HCT116 (cell line): ENCODE results near the gene LYAR. TPM values are rescaled to one million over a fixed set of nuclear protein-coding genes. Genes with fewer than 3 reads are reported as not detected.

Experiments used
- ATAC-seq: fragments of 200-7000 bp; cut with Tn5 transposase; 2 replicates; pipeline ENCODE4 v1.9.1; 2020; ENCODE audit warnings: mild to moderate bottlenecking, moderate library complexity
- BruUV-seq: library from RNA; stranded (reverse); fragments of 400-500 nt; replicated peaks from 2 replicates; lab custom pipeline; 2021; lab: Mats Ljungman, UMichigan
- CTCF ChIA-PET: fragments of 300-600 bp; sonication (Branson Sonifier 250); formaldehyde crosslinking; loops from one replicate; lab custom pipeline; 2021; ENCODE audit warnings: antibody characterized with exemption; lab: Charles Lee
- POLR2A ChIA-PET: fragments of 300-600, 350-600 bp; sonication (Branson Sonifier 250); formaldehyde crosslinking; loops from one replicate; lab custom pipeline; 2021; ENCODE audit warnings: antibody characterized with exemption; lab: Charles Lee
- RAD21 ChIA-PET, 2 experiments: fragments of 300-600 bp; sonication (Branson Sonifier 250); formaldehyde crosslinking; loops; one replicate each; lab custom pipeline; 2023; ENCODE audit warnings: low total read pairs in 2 of 2; ENCODE audit not compliant: uncharacterized antibody in 2 of 2, unreplicated experiment in 2 of 2, low non-redundant PET in 1 of 2; lab: Charles Lee
- DNase-seq: peaks from one replicate; pipeline ENCODE4 v3.0.0-alpha.2; 2010; ENCODE audit warnings: low read depth, low spot score
- H2AFZ ChIP-seq: fragments of 200-600 bp; shearing (Covaris generic), sonication (generic); 2 replicates; pipeline ENCODE4 v1.6.1; 2017; ENCODE audit warnings: low read depth, mixed run types, mixed read lengths, antibody characterized with exemption, low read length; ENCODE audit not compliant: poor library complexity, severe bottlenecking
- H3K27ac ChIP-seq: 2 replicates; pipeline ENCODE4 v1.5.1; 2012; ENCODE audit warnings: low read depth, low read length
- H3K27me3 ChIP-seq: fragments of 200-600 bp; sonication (generic); 2 replicates; pipeline ENCODE4 v1.6.1; 2016; ENCODE audit warnings: mixed run types, low read length, mixed read lengths; ENCODE audit not compliant: insufficient read depth
- H3K36me3 ChIP-seq, 2 experiments: fragments of 200-500 bp in 1 of 2; fragments of 200-600 bp in 1 of 2; sonication (Bioruptor generic) in 1 of 2; sonication (generic) in 1 of 2; 2 replicates each; pipeline versions ENCODE4 v1.5.1 to v1.6.1; 2014 to 2016; ENCODE audit warnings: low read length in 2 of 2, inconsistent platforms in 1 of 2, mixed read lengths in 1 of 2, mixed run types in 1 of 2; ENCODE audit not compliant: insufficient read depth in 2 of 2, control insufficient read depth in 1 of 2
- H3K4me1 ChIP-seq, 2 experiments: fragments of 200-600 bp in 1 of 2; sonication (generic) in 1 of 2; 2 replicates each; pipeline versions ENCODE4 v1.5.1 to v1.6.1; 2012 to 2017; ENCODE audit warnings: low read length in 2 of 2, inconsistent platforms in 1 of 2, mild to moderate bottlenecking in 1 of 2, mixed read lengths in 1 of 2, mixed run types in 1 of 2, moderate library complexity in 1 of 2; ENCODE audit not compliant: insufficient read depth in 2 of 2, control insufficient read depth in 1 of 2
- H3K4me2 ChIP-seq: fragments of 200-600 bp; sonication (generic); 2 replicates; pipeline ENCODE4 v1.6.1; 2017; ENCODE audit warnings: mixed run types, low read length, mixed read lengths
- H3K4me3 ChIP-seq, 2 experiments: fragments of 200-600 bp in 1 of 2; sonication (generic) in 1 of 2; replicated peaks in 1 of 2; 2 replicates each; pipeline ENCODE4 v1.5.1; 2011 to 2016; ENCODE audit warnings: low read length in 2 of 2, control low read depth in 1 of 2, low read depth in 1 of 2, mild to moderate bottlenecking in 1 of 2, mixed read lengths in 1 of 2, mixed run types in 1 of 2
- H3K79me2 ChIP-seq: fragments of 200-600 bp; sonication (generic); 2 replicates; pipeline ENCODE4 v1.6.1; 2017; ENCODE audit warnings: mild to moderate bottlenecking, mixed run types, low read length, moderate library complexity, mixed read lengths; ENCODE audit not compliant: insufficient read depth
- H3K9ac ChIP-seq: fragments of 200-600 bp; sonication (generic); 2 replicates; pipeline ENCODE4 v1.6.1; 2016; ENCODE audit warnings: low read length, mixed read lengths
- H3K9me2 ChIP-seq: fragments of 200-600 bp; sonication (generic), shearing (Covaris generic); 2 replicates; pipeline ENCODE4 v1.6.1; 2017; ENCODE audit warnings: mixed run types, mild to moderate bottlenecking, moderate library complexity; ENCODE audit not compliant: insufficient read depth
- H3K9me3 ChIP-seq, 2 experiments: fragments of 200-500 bp in 1 of 2; fragments of 200-600 bp in 1 of 2; sonication (Bioruptor generic) in 1 of 2; sonication (generic) in 1 of 2; 2 replicates each; pipeline ENCODE4 v1.6.1; 2014 to 2017; ENCODE audit warnings: low read length in 2 of 2, mixed read lengths in 2 of 2, inconsistent platforms in 1 of 2, low read depth in 1 of 2, mild to moderate bottlenecking in 1 of 2, mixed run types in 1 of 2, moderate library complexity in 1 of 2; ENCODE audit not compliant: control insufficient read depth in 1 of 2, insufficient read depth in 1 of 2
- H4K20me1 ChIP-seq: fragments of 200-600 bp; sonication (generic), shearing (Covaris generic); 2 replicates; pipeline ENCODE4 v1.6.1; 2017; ENCODE audit warnings: mixed run types, mild to moderate bottlenecking, moderate library complexity; ENCODE audit not compliant: insufficient read depth
- ATF3 ChIP-seq: IDR thresholded peaks from 2 replicates; pipeline ENCODE4 v1.6.1; 2012
- CBX3 ChIP-seq: IDR thresholded peaks from 2 replicates; pipeline ENCODE4 v1.6.1; 2012; ENCODE audit warnings: low read depth
- CTCF ChIP-seq, 3 experiments: fragments of 200-600 bp in 1 of 3; sonication (generic) in 1 of 3; IDR thresholded peaks in 2 of 3; conservative IDR thresholded peaks in 1 of 3; 2 replicates each; pipeline ENCODE4 v1.5.1; 2012 to 2017; ENCODE audit warnings: low read depth in 2 of 3, low read length in 2 of 3, antibody characterized with exemption in 1 of 3, borderline replicate concordance in 1 of 3, control low read depth in 1 of 3, mild to moderate bottlenecking in 1 of 3, mixed read lengths in 1 of 3, mixed run types in 1 of 3, moderate library complexity in 1 of 3; ENCODE audit not compliant: insufficient read depth in 1 of 3
- EGR1 ChIP-seq: IDR thresholded peaks from 2 replicates; pipeline ENCODE4 v1.6.1; 2012; ENCODE audit warnings: low read depth
- EZH2 ChIP-seq: fragments of 200-600 bp; sonication (generic); IDR thresholded peaks from 2 replicates; pipeline ENCODE4 v1.6.1; 2017; ENCODE audit warnings: antibody characterized with exemption, mixed run types
- FOSL1 ChIP-seq: IDR thresholded peaks from 2 replicates; pipeline ENCODE4 v1.6.1; 2012; ENCODE audit warnings: low read depth
- JUND ChIP-seq: IDR thresholded peaks from 2 replicates; pipeline ENCODE4 v1.6.1; 2012
- POLR2A ChIP-seq: IDR thresholded peaks from 2 replicates; pipeline ENCODE4 v1.7.0; 2011; ENCODE audit warnings: borderline replicate concordance; ENCODE audit not compliant: insufficient read depth, insufficient read length; ENCODE audit errors: extremely low read depth
- POLR2AphosphoS5 ChIP-seq: IDR thresholded peaks from 2 replicates; pipeline ENCODE4 v1.6.1; 2011; ENCODE audit warnings: mild to moderate bottlenecking, low read depth, low read length, moderate library complexity
- RAD21 ChIP-seq: IDR thresholded peaks from 2 replicates; pipeline ENCODE4 v1.6.1; 2012; ENCODE audit warnings: low read depth, mild to moderate bottlenecking
- SP1 ChIP-seq: IDR thresholded peaks from 2 replicates; pipeline ENCODE4 v1.6.1; 2012; ENCODE audit warnings: low read depth
- TCF7L2 ChIP-seq: IDR thresholded peaks from 2 replicates; pipeline ENCODE4 v1.7.0; 2011; ENCODE audit warnings: borderline replicate concordance, inconsistent platforms; ENCODE audit not compliant: insufficient read depth, insufficient read length; ENCODE audit errors: extremely low read depth
- YY1 ChIP-seq: IDR thresholded peaks from 2 replicates; pipeline ENCODE4 v1.6.1; 2011; ENCODE audit warnings: low read length, low read depth, moderate library complexity, mild to moderate bottlenecking; ENCODE audit not compliant: insufficient replicate concordance; ENCODE audit errors: extremely low read depth
- intact Hi-C: fragments of 100-400 bp; cut with micrococcal nuclease; formaldehyde crosslinking; loops from 2 replicates; pipeline ENCODE4 v1.10.0; 2022
- total RNA-seq: library from RNA; stranded (reverse); gene quantifications from one replicate; pipeline ENCODE4 v1.2.1, GENCODE V29; 2021; ENCODE audit not compliant: unreplicated experiment
- TF ChIP-seq, protein P1 (sequence below): IDR thresholded peaks from 2 replicates; pipeline ENCODE4 v1.6.1; 2012

LYAR gene
- total RNA-seq, 1 experiment from 2014 or later = 53.0 TPM

DNA sequence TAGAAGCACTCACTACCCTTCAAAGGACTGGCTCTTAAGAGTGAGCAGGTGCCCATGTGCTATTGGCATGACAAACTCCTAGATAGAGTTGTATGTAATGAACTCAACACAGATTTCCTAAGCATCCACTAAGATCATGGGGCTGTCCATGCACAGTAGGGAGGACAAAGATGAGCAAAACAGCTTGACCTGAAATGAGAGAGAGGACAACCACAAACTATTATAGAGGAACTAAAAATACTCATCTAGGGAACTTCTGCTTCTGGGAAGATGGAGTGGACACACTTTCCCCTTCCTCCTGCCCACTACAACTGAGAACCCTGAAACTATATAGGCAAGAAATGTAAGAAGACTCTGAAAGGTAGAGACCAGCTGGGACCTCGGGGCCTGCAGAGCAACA is 21.2 kb downstream of the LYAR start:
- Histone ChIP-seq H3K36me3 (peaks cover 38 to 45% of the 10 kb centered on the region in 2 experiments), H3K9me2 (no peaks in the 10 kb centered on the region), H3K79me2 (no peaks in the 10 kb centered on the region), H2AFZ (no peak overlapping the region), H3K4me1 (no peaks in the 10 kb centered on the region), H3K4me2 (no peak overlapping the region), H3K27me3 (no peaks in the 10 kb centered on the region), H3K4me3 (no peak overlapping the region), H4K20me1 (no peaks in the 10 kb centered on the region), H3K9ac (no peak overlapping the region), H3K9me3 (no peaks in the 10 kb centered on the region), H3K27ac (no peak overlapping the region)
- no peak for TF ChIP-seq FOSL1
- TF ChIP-seq CBX3 = no peak
- ChIA-PET RAD21 (no interaction called here), CTCF (no interaction called here), POLR2A (interaction anchor here (1.3 kb wide), 1 partner anchor 17 kb away, joined by 3 read pairs; no protein-coding TSS in a partner anchor)
- intact Hi-C loops = no loop called here
- no peak for DNase-seq
- no peak for ATAC-seq
- BruUV-seq = no TSS peak

- Histone ChIP-seq H2AFZ (no peak overlapping the region), H3K79me2 (no peaks in the 10 kb centered on the region), H3K36me3 (peaks cover 30 to 37% of the 10 kb centered on the region in 2 experiments), H3K9ac (no peak overlapping the region), H4K20me1 (no peaks in the 10 kb centered on the region), H3K4me1 (no peaks in the 10 kb centered on the region), H3K9me2 (no peaks in the 10 kb centered on the region), H3K27ac (no peak overlapping the region), H3K9me3 (no peaks in the 10 kb centered on the region), H3K4me2 (no peak overlapping the region), H3K4me3 (no peak overlapping the region), H3K27me3 (no peaks in the 10 kb centered on the region)
- no peak for ATAC-seq
- intact Hi-C loops = no loop called here
- no peak for DNase-seq
- TF ChIP-seq POLR2A (no peak), RAD21 (no peak), TCF7L2 (no peak), JUND (no peak), CTCF (IDR thresholded peaks at IDR 0.05 in 2 of 3, conservative IDR thresholded peaks at IDR 0.05 in 1 of 3; ENCODE audit: borderline replicate concordance in 1 of 3, insufficient read depth in 1 of 3, low read depth in 2 of 3, low read length in 2 of 3) (no peak), EGR1 (no peak), SP1 (no peak), POLR2AphosphoS5 (no peak), YY1 (no peak), ATF3 (no peak), EZH2 (no peak)
- TF ChIP-seq, protein P1, sequence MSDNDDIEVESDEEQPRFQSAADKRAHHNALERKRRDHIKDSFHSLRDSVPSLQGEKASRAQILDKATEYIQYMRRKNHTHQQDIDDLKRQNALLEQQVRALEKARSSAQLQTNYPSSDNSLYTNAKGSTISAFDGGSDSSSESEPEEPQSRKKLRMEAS = no peak
- RAD21 ChIA-PET = no interaction called here
- CTCF ChIA-PET = interaction anchor here (0.7 kb wide), 1 partner anchor 85 kb away, joined by 3 read pairs; no protein-coding TSS in a partner anchor
- POLR2A ChIA-PET = no interaction called here
- BruUV-seq = no TSS peak
Observed at GRCh38 chr4:4267981-4268380, 22.0 kb downstream of the LYAR start.
